Lung (tissue), 12 donors: Measurements from ENCODE around the gene ARPP21. TPM values are rescaled to one million over a fixed set of nuclear protein-coding genes. Genes with fewer than 3 reads are reported as not detected.

Experiments
- ATAC-seq: fragments of 200-7000 bp; cut with Tn5 transposase; one replicate; pipeline ENCODE4 v1.9.1; 2020; ENCODE audit warnings: moderate number of reproducible peaks; ENCODE audit not compliant: insufficient read depth, low FRiP score
- DNase-seq, 3 donors: peaks; one replicate each; pipeline ENCODE4 v3.0.0-alpha.2; 2013 to 2017
- H3K27ac ChIP-seq, 2 donors: one replicate each; pipeline ENCODE4 v1.5.1; 2013; ENCODE audit warnings: mild to moderate bottlenecking in 2 of 2, moderate library complexity in 2 of 2, control low read depth in 1 of 2, inconsistent platforms in 1 of 2, low read depth in 1 of 2, low read length in 1 of 2
- H3K27me3 ChIP-seq, 3 donors: one replicate each; pipeline ENCODE4 v1.5.1; 2013; ENCODE audit warnings: low read length in 2 of 3; ENCODE audit not compliant: control insufficient read depth in 3 of 3, insufficient read depth in 3 of 3
- H3K36me3 ChIP-seq, 4 donors: one replicate each; pipeline ENCODE4 v1.5.1; 2013; ENCODE audit warnings: low read length in 4 of 4, mild to moderate bottlenecking in 1 of 4, moderate library complexity in 1 of 4; ENCODE audit not compliant: control insufficient read depth in 4 of 4, insufficient read depth in 4 of 4
- H3K4me1 ChIP-seq, 5 donors: one replicate each; pipeline ENCODE4 v1.5.1; 2013; ENCODE audit warnings: low read length in 5 of 5, mild to moderate bottlenecking in 2 of 5, moderate library complexity in 1 of 5; ENCODE audit not compliant: control insufficient read depth in 5 of 5, insufficient read depth in 5 of 5
- H3K4me3 ChIP-seq: one replicate; pipeline ENCODE4 v1.5.1; 2013; ENCODE audit warnings: mild to moderate bottlenecking, control low read depth, moderate library complexity
- H3K9ac ChIP-seq, 2 donors: one replicate each; pipeline ENCODE4 v1.5.1; 2013; ENCODE audit warnings: low read length in 2 of 2, control low read depth in 1 of 2; ENCODE audit not compliant: insufficient read depth in 1 of 2
- H3K9me3 ChIP-seq, 4 donors: one replicate each; pipeline ENCODE4 v1.5.1; 2013; ENCODE audit warnings: low read length in 3 of 4, mild to moderate bottlenecking in 1 of 4, moderate library complexity in 1 of 4; ENCODE audit not compliant: control insufficient read depth in 4 of 4, insufficient read depth in 3 of 4
- CTCF ChIP-seq: IDR thresholded peaks from 2 replicates; pipeline ENCODE4 v1.5.1; 2012; ENCODE audit warnings: mild to moderate bottlenecking; ENCODE audit errors: control extremely low read depth, extremely low read depth
- WGBS, 2 donors: extraction: QIAGEN DNeasy Blood & Tissue Kit; methylation state at CpG; one replicate each; pipeline ENCODE4 v1.1.7; 2013; 5-methylcytosine and 5-hydroxymethylcytosine counted together
- polyA plus RNA-seq, 2 donors: library from polyadenylated mRNA; stranded (reverse); fragments of 200-250 nt; gene quantifications; one replicate each; pipeline ENCODE4 v1.2.1, GENCODE V29; 2013
- total RNA-seq, 2 donors: library from RNA; depleted of rRNA in 1 of 2; stranded (reverse); fragments of >200 nt in 1 of 2; gene quantifications; one replicate each; pipeline ENCODE4 v1.2.1, GENCODE V29; 2014 to 2021
- donor health status: control.
- donor health status: control.
- donor health status: Bipolar disorder and iron deficiency.
- donor health status: healthy.
- donor health status: DM: yes; HTN: yes; CAD: no.

Gene ARPP21
- total and polyA plus RNA-seq, 4 donors, result 0.71 TPM; not detected in 3

- Histone ChIP-seq H3K27me3 (peaks cover 0 to 51% (median 33%) of the 10 kb centered on the region in 3 donors), H3K4me3 (no peak overlapping the region), H3K9me3 (no peaks in the 10 kb centered on the region), H3K4me1 (no peaks in the 10 kb centered on the region), H3K27ac (no peak overlapping the region), H3K36me3 (no peaks in the 10 kb centered on the region), H3K9ac (no peak overlapping the region)
- 94 to 96% methylated on average over 14 of the region's 14 CpGs for WGBS, 2 donors
- no peak for ATAC-seq
- no peak for DNase-seq
- no peak for TF ChIP-seq CTCF
Observed at GRCh38 chr3:35679409-35680080, 40.2 kb downstream of the ARPP21 start.

GRCh38 chr3:35680866-35681650, 41.7 kb downstream of the ARPP21 start:
- Histone ChIP-seq H3K4me1 (no peaks in the 10 kb centered on the region), H3K27ac (no peak overlapping the region), H3K9me3 (no peaks in the 10 kb centered on the region), H3K36me3 (no peaks in the 10 kb centered on the region), H3K27me3 (peaks cover 0 to 54% (median 33%) of the 10 kb centered on the region in 3 donors), H3K9ac (no peak overlapping the region), H3K4me3 (no peak overlapping the region)
- DNase-seq (no peak), ATAC-seq (no peak)
- WGBS, 2 donors, result 50 to 51% methylated on average over 5 of the region's 5 CpGs
- TF ChIP-seq CTCF, result no peak

- H3K4me3 ChIP-seq, result no peak overlapping the region
- H3K9ac ChIP-seq, result no peak overlapping the region
- peaks cover 0 to 40% (median 26%) of the 10 kb centered on the region in 3 donors for H3K27me3 ChIP-seq
- no peaks in the 10 kb centered on the region for H3K36me3 ChIP-seq
- H3K9me3 ChIP-seq, result peaks cover 0 to 6% (median 0%) of the 10 kb centered on the region in 4 donors
- no peak overlapping the region for H3K27ac ChIP-seq
- no peaks in the 10 kb centered on the region for H3K4me1 ChIP-seq
- DNase-seq, result no peak
- ATAC-seq, result no peak
- WGBS, 2 donors, result 93 to 96% methylated on average over 3 of the region's 3 CpGs
- no peak for TF ChIP-seq CTCF
Observed at GRCh38 chr3:35685153-35685552, 45.8 kb downstream of the ARPP21 start.
